Stimulated activated CD8-positive, alpha-beta memory T cell treated with anti-CD3 and anti-CD28 coated beads, Interleukin-4, amount 100 ng/mL, for 24 hours (primary cell): ENCODE data around the gene ADGRB3.
"Not testable (repeated sequence)": the region's sequence is repeated elsewhere in the genome, so short reads cannot be mapped to it uniquely, and the experiment has no call there.

Experiments used
- DNase-seq: peaks from one replicate; pipeline ENCODE4 v3.0.0-alpha.2; 2020; ENCODE audit warnings: low read depth

The ADGRB3 gene

GRCh38 chr6:69261010-69261409 lies 625.9 kb downstream of the ADGRB3 start:
- DNase-seq, result no peak

GRCh38 chr6:69263297-69263696 lies 628.2 kb downstream of the ADGRB3 start:
- no peak for DNase-seq

GRCh38 chr6:69265090-69265489 lies 630.0 kb downstream of the ADGRB3 start:
- DNase-seq, result no peak

DNA sequence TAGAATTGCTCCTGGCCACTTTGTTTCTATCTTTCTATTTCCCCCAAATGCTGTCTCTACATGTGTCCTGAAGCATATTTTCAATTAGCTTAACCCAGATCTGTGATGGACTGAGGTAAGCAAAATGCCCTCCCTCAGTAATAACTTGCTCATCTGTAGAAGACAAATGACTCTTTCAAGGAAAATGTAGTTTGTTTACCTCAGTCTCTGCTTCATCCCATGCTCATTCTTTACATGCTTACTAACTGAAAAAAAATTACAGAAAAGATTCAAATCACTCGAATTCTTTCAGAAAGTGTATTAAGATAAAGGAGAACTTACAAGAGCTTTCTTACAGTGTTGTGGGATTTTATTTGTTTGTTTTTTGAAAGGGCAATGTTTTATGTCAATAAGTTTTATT lies 630.6 kb downstream of the ADGRB3 start:
- no peak for DNase-seq

GRCh38 chr6:69276204-69276603 lies 641.1 kb downstream of the ADGRB3 start:
- no peak for DNase-seq

DNA sequence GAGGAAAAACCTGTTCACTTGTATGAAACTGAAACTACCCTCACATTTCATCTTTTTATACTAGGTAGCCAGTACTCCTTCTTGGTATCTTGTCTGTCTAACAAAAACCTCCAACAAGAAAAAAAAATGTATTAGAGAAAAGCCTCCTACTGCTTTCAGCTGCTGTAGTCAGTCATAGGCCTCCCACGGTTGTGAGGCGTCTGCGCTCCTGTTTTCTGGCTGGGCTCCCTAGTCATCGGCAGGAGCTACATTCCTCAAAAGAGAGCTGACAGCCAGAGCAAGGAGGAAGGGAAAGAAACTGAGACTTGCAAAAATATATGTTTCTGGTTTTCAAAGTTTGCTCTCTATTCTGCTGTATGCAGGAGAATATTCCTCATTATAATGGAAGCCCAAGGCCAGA lies 644.7 kb downstream of the ADGRB3 start:
- no peak for DNase-seq

DNA sequence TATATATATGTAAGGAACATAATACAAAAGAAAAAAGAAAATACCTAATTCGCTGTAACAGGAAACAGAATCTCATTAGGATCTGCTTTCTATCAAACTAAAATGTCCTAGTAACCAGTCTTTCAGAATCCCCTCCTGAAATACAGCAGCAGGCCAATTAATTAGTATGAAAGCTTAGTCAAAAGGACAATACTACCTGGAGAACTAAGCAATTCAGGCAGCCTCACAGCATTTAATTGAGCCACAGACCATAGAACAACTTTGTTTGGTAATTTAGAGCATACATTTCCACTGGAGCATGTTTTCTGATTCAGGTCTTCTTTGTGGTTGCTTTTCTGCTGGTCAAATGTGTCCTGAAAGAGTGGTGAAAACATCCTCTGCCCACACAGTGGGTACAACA lies 645.8 kb downstream of the ADGRB3 start:
- no peak for DNase-seq

- no peak for DNase-seq
Observed at GRCh38 chr6:69284176-69284730, 649.2 kb downstream of the ADGRB3 start.

DNA sequence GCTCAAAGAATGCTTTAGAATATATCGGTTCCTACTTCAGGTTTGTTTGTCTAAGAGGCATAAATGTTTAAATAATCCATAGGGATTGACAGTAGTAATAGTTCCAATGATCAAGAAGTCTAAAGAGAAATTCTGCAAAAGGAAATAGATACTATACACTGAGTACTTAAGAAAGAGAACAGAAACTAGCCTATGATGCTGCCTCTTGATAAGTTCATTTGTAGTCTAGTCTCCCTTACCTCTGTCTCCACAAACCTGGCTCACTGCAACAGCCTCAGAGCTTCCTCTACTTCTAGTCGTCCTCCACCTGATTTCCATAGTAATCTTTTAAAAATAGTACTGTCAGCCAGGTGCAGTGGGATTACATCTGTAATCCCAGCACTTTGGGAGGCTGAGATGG lies 650.0 kb downstream of the ADGRB3 start:
- DNase-seq, result no peak

DNA sequence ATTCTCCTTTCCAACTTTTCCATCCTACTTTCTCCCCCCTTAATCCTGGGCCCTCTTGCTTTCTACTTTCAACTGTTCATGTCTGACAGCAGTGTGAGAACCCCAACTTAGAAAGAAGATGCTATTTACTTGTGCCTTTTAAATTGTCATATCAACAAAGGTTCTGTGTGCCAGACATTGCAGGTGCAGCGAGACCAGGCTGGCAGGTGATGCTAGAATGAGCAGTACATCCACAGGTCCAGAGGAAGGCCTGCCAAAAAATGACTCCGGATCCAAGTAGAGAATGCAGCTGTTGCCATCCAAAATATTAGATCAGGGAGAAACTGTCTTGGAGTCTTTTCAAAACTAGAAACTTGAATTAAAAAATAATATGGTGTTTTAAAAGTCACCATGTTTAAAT lies 651.2 kb downstream of the ADGRB3 start:
- no peak for DNase-seq

- DNase-seq, result not testable (repeated sequence)
Observed at GRCh38 chr6:69288198-69288597, 653.1 kb downstream of the ADGRB3 start.

GRCh38 chr6:69289689-69290495 lies 654.8 kb downstream of the ADGRB3 start:
- DNase-seq, result no peak

DNA sequence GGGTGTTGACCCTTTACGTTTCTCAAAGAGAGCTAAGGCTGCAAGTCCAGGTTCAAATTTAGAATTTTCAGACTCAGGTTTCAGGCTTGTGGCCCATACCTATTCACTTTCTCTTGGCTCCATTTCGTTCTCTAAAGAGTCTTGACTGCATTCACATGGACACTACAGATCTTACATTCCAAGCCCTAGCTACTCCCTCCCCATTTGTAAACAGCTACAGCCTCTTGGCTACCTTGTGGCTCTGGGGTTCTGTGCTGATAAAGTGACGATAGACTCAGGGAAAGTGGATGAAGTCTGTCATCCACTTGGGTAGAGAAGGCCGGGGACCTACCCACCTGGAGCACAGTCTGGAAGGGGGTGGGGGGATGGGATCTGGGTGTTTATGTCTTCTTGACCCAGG lies 658.4 kb downstream of the ADGRB3 start:
- no peak for DNase-seq

DNA sequence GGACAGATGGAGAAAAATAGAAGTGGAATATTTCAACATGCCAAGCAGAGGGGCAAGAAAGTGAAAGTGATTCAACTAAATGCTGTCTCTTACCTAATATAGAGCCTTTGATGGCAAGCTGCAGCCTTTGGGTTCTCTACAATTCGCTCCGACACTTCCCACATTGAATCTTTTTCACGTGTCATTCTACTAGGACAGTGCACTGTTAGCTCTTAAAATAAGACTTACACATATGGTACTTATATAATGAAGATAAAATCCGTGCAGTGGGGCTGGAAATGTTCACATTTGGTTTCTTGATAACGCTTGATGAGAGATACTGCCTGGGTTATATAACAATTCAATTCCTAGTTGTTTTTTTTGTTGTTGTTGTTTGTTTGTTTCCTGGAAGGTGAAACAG lies 659.3 kb downstream of the ADGRB3 start:
- no peak for DNase-seq

DNA sequence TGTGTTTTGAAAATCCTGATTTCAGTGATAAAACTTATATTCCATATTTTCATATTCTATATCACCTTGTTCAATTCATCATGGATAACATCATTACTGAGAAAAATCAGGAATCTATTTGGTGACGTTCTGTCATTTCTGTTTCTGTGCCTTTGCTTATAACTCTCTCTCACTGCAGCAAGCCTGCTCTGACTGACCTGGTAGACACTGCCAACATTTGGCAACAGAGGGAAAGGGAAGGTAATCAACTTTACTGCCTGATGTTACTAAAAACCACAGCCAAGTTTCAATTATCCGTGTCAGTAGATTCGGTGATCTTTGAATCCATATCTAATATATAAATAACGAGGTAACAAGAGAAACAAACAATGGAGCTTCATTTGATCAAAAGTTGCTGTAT lies 659.8 kb downstream of the ADGRB3 start:
- DNase-seq, result no peak

- no peak for DNase-seq
Observed at GRCh38 chr6:69303382-69303781, 668.3 kb downstream of the ADGRB3 start.

DNA sequence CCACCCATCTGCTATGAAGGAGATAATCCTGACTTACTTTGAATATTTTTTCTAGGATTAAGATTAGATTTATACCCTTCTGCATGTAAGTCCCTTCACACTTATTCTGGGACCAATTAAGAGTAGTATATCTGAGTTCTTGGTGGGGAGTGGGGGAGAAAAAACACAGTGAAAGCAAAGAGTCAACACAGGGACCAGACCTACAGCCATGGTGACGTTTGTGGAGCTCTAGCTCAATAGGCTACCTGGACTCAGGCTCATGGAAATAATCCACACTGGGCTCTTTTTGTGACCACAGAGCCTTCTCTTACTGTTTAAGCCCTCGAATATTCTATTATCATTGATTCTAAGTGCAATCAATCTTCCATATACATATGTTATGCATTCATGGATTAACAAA lies 670.4 kb downstream of the ADGRB3 start:
- no peak for DNase-seq

DNA sequence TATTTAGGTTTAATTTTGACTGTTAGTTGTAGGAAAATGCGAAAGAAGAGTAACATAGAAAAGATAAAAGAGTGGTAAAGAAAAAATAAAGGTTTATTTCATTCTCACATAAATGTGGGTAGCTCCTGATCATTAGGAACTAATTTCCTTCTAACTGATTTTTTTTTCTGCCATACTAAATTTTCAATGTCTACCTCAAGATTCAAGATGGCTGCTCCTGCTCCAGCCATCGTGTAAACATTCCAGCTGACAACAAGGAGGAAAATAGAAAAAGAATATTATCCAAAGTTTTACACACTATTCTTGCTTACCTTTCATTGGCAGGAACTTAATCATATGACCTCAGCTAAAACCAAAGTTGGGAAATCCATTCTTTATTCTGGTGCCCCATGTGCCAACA lies 673.5 kb downstream of the ADGRB3 start:
- no peak for DNase-seq

GRCh38 chr6:69311888-69312287 lies 676.8 kb downstream of the ADGRB3 start:
- no peak for DNase-seq

DNA sequence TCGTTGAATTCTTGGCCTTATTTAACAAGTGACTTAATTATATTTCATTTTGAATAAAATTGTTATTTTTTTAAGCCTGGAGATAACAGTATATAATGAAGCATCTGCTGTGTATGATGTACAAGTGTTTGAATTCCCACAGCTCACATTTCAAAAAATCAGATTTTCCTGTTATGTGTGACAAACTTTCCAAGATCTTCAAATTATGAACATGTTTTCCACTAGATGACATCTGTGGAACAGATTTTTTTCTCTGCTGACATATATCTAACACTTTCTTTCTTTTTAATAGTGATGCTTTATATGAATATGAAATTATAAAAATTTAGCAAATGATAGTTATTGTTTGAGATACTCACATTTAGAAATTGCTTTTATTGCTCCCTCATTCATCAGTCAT lies 678.9 kb downstream of the ADGRB3 start:
- no peak for DNase-seq

- no peak for DNase-seq
Observed at GRCh38 chr6:69314531-69314930, 679.4 kb downstream of the ADGRB3 start.

DNA sequence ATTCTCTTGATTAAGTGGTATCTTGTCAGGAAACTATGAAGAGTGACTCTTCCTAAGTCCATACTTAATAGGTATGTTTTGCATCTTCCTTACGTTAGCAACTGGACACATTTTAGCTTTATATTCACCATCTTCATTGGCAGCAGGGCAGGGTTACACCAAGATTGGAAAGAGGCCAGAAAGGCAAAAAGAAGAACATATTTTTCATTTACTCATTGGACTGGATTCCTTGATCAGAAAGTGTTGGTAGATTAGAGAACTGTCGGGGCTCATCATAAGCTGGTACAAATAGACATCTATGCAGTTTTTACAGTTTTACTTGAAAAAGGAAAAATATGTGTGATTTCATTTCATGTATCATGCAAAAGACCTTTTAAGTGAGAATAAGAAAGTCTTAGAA lies 696.8 kb downstream of the ADGRB3 start:
- no peak for DNase-seq

DNA sequence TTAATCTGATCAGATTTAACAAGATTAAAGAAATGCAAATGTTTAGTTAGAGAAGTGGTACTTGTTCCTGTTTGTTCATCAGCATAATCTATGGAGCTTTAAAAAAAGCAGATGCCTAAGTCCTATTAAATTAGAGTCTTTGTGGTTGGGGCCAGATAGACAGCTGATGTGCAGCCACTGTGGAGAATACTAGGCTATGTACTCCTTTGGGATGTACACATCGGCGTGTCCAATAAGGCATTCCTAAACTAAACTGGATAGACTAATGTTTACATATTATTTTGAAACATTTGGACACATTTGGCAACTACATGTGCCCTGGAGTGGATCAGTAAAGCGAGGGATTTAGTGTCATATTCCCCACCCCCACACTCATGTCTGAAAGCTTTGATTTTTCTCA lies 702.2 kb downstream of the ADGRB3 start:
- DNase-seq, result no peak
